GM12878 (cell line): ENCODE results near the gene ACTBL2. TPM values are rescaled to one million over a fixed set of nuclear protein-coding genes. Genes with fewer than 3 reads are reported as not detected.

Experiments used
- ATAC-seq: fragments of 200-7000 bp; cut with Tn5 transposase; 3 replicates; pipeline ENCODE4 v1.9.1; 2020; ENCODE audit warnings: mild to moderate bottlenecking, moderate library complexity
- BruUV-seq: library from RNA; stranded (reverse); fragments of 400-500 nt; replicated peaks from 2 replicates; lab custom pipeline; 2021; lab: Mats Ljungman, UMichigan
- CTCF ChIA-PET: fragments of 300-600 bp; sonication (Branson Sonifier 250); formaldehyde crosslinking; extraction: SDS; loops from one replicate; lab custom pipeline; 2021; ENCODE audit warnings: inconsistent platforms; lab: Yijun Ruan, JAX
- POLR2A ChIA-PET: fragments of 350-600 bp; formaldehyde crosslinking; extraction: SDS; loops from one replicate; lab custom pipeline; 2021; ENCODE audit warnings: inconsistent platforms; lab: Charles Lee
- RAD21 ChIA-PET: fragments of 300-600 bp; sonication (Branson Sonifier 250); formaldehyde crosslinking; loops from one replicate; lab custom pipeline; 2023; ENCODE audit warnings: antibody characterized with exemption; ENCODE audit not compliant: unreplicated experiment; lab: Charles Lee
- SMC1A ChIA-PET: fragments of 300-600 bp; sonication (Branson Sonifier 250); formaldehyde crosslinking; loops from one replicate; lab custom pipeline; 2023; ENCODE audit not compliant: unreplicated experiment, uncharacterized antibody; lab: Charles Lee
- DNase-seq: peaks from one replicate; pipeline ENCODE4 v3.0.0-alpha.2; 2011; ENCODE audit warnings: low read depth, low spot score
- FAIRE-seq: peaks from 3 replicates; lab custom pipeline; 2011; peaks lifted over from hg19 to GRCh38; lab: Jason Lieb, UNC
- H2AFZ ChIP-seq: 2 replicates; pipeline ENCODE4 v1.6.0; 2011; ENCODE audit warnings: low read depth, low read length, control low read depth; ENCODE audit not compliant: control insufficient read depth
- H3K27ac ChIP-seq: 2 replicates; pipeline ENCODE4 v1.5.1; 2011; ENCODE audit warnings: control low read depth; ENCODE audit not compliant: control insufficient read depth, insufficient read depth
- H3K27me3 ChIP-seq, 2 experiments: replicated peaks in 1 of 2; 2 replicates each; pipeline versions ENCODE4 v1.6.0 to v1.6.1; 2011; ENCODE audit warnings: low read length in 1 of 2; ENCODE audit not compliant: control insufficient read depth in 2 of 2, insufficient read depth in 2 of 2
- H3K36me3 ChIP-seq, 2 experiments: 2 replicates each; pipeline ENCODE4 v1.5.1; 2011; ENCODE audit warnings: low read length in 1 of 2; ENCODE audit not compliant: control insufficient read depth in 2 of 2, insufficient read depth in 2 of 2
- H3K4me1 ChIP-seq: 2 replicates; pipeline ENCODE4 v1.6.1; 2011; ENCODE audit warnings: mild to moderate bottlenecking, low read length, moderate library complexity, mixed read lengths; ENCODE audit not compliant: control insufficient read depth, insufficient read depth
- H3K4me2 ChIP-seq: 2 replicates; pipeline ENCODE4 v1.6.0; 2011; ENCODE audit warnings: control low read depth; ENCODE audit not compliant: control insufficient read depth, insufficient read depth
- H3K4me3 ChIP-seq: fragments of 200-600 bp; sonication (generic); 2 replicates; pipeline ENCODE4 v1.5.1; 2016
- H3K79me2 ChIP-seq: 2 replicates; pipeline ENCODE4 v1.6.0; 2011; ENCODE audit warnings: low read length; ENCODE audit not compliant: control insufficient read depth, insufficient read depth
- H3K9ac ChIP-seq: 2 replicates; pipeline ENCODE4 v1.8.0; 2011; ENCODE audit warnings: low read length, control low read depth, mixed read lengths; ENCODE audit not compliant: control insufficient read depth, insufficient read depth
- H3K9me3 ChIP-seq: replicated peaks from 3 replicates; pipeline ENCODE4 v1.5.1; 2011; ENCODE audit warnings: mild to moderate bottlenecking, low read length; ENCODE audit not compliant: control insufficient read depth, insufficient read depth
- H4K20me1 ChIP-seq: 2 replicates; pipeline ENCODE4 v1.6.0; 2011; ENCODE audit not compliant: control insufficient read depth, insufficient read depth
- CHD1 ChIP-seq: IDR thresholded peaks from 2 replicates; pipeline ENCODE4 v1.6.1; 2012; ENCODE audit warnings: low read depth, low read length, improper control_type of control experiment
- CREB1 ChIP-seq: IDR thresholded peaks from 2 replicates; pipeline ENCODE4 v1.6.1; 2012; ENCODE audit warnings: low read depth, mild to moderate bottlenecking, inconsistent platforms
- E2F4 ChIP-seq: IDR thresholded peaks from 2 replicates; pipeline ENCODE4 v1.6.1; 2012; ENCODE audit warnings: low read depth, low read length, improper control_type of control experiment
- E2F8 ChIP-seq: fragments of 450-650 bp; IDR thresholded peaks from 2 replicates; pipeline ENCODE4 v1.6.1; 2018; ENCODE audit warnings: mild to moderate bottlenecking, low read depth, moderate library complexity; ENCODE audit not compliant: partially characterized antibody
- ELK1 ChIP-seq: IDR thresholded peaks from 2 replicates; pipeline ENCODE4 v1.6.1; 2012; ENCODE audit warnings: low read depth, low read length, improper control_type of control experiment
- EP300 ChIP-seq, 2 experiments: fragments of 150-350 bp in 1 of 2; IDR thresholded peaks; 2 replicates each; pipeline ENCODE4 v1.6.1; 2011 to 2012; ENCODE audit warnings: low read depth in 2 of 2, low read length in 2 of 2, borderline replicate concordance in 1 of 2, improper control_type of control experiment in 1 of 2, inconsistent platforms in 1 of 2; ENCODE audit not compliant: control insufficient read depth in 1 of 2
- HDAC2 ChIP-seq: fragments of 200-600 bp; sonication (generic); IDR thresholded peaks from 2 replicates; pipeline ENCODE4 v1.6.1; 2017
- JUNB ChIP-seq: IDR thresholded peaks from 2 replicates; pipeline ENCODE4 v1.6.1; 2016; ENCODE audit warnings: antibody characterized with exemption, mild to moderate bottlenecking
- LARP7 ChIP-seq: fragments of 450-650 bp; IDR thresholded peaks from 2 replicates; pipeline ENCODE4 v1.6.1; 2017; ENCODE audit warnings: mild to moderate bottlenecking
- NR2F1 ChIP-seq: fragments of 450-650 bp; conservative IDR thresholded peaks from 2 replicates; pipeline ENCODE4 v1.6.1; 2017; ENCODE audit warnings: mild to moderate bottlenecking
- PAX5 ChIP-seq: IDR thresholded peaks from 2 replicates; pipeline ENCODE4 v1.6.1; 2011; ENCODE audit warnings: low read depth, low read length, borderline replicate concordance
- RELB ChIP-seq: fragments of 450-650 bp; IDR thresholded peaks from 2 replicates; pipeline ENCODE4 v1.6.1; 2017; ENCODE audit warnings: low read depth, mild to moderate bottlenecking, moderate library complexity
- SMARCA5 ChIP-seq: fragments of 450-650 bp; IDR thresholded peaks from 2 replicates; pipeline ENCODE4 v1.6.1; 2017; ENCODE audit warnings: mild to moderate bottlenecking
- SP1 ChIP-seq: IDR thresholded peaks from one replicate; pipeline ENCODE4 v1.6.1; 2011; ENCODE audit warnings: low read depth, low read length
- SPI1 ChIP-seq: IDR thresholded peaks from 2 replicates; pipeline ENCODE4 v1.6.1; 2011; ENCODE audit warnings: low read depth, mild to moderate bottlenecking, low read length, moderate library complexity, borderline replicate concordance; ENCODE audit not compliant: insufficient read depth
- SUPT20H ChIP-seq: IDR thresholded peaks from 2 replicates; pipeline ENCODE4 v1.6.1; 2011; ENCODE audit warnings: low read depth, mild to moderate bottlenecking, low read length, moderate library complexity, borderline replicate concordance; ENCODE audit not compliant: control insufficient read depth
- YY1 ChIP-seq: IDR thresholded peaks from 2 replicates; pipeline ENCODE4 v1.6.1; 2011; ENCODE audit warnings: low read depth, mild to moderate bottlenecking, low read length
- ZNF24 ChIP-seq: fragments of 450-650 bp; IDR thresholded peaks from 2 replicates; pipeline ENCODE4 v1.6.1; 2017; ENCODE audit warnings: antibody characterized with exemption, mild to moderate bottlenecking
- ZZZ3 ChIP-seq: IDR thresholded peaks from 2 replicates; pipeline ENCODE4 v1.6.1; 2011; ENCODE audit warnings: low read depth; ENCODE audit not compliant: control insufficient read depth, insufficient read length
- WGBS: methylation state at CpG from one replicate; pipeline ENCODE4 v1.1.6; 2016; ENCODE audit warnings: low lambda C conversion rate; ENCODE audit not compliant: insufficient replicate concordance, insufficient coverage; ENCODE audit errors: missing lambda C conversion rate; 5-methylcytosine and 5-hydroxymethylcytosine counted together
- in situ Hi-C: fragments of 300-500 bp; cut with MboI; formaldehyde crosslinking; loops from 9 replicates; pipeline ENCODE4 v1.14.3; 2018; ENCODE audit warnings: mixed read lengths
- intact Hi-C: fragments of 100-400 bp; cut with micrococcal nuclease; formaldehyde crosslinking; loops from one replicate; pipeline ENCODE4 v1.14.2; 2022; ENCODE audit not compliant: unreplicated experiment
- polyA plus RNA-seq, 11 experiments: library from polyadenylated mRNA; depleted of rRNA in 4 of 11; unstranded in 6 of 11; stranded (reverse) in 5 of 11; fragments of >200 nt; fragmentation: Nextera tagmentation in 4 of 11; fragmentation: Illumina TruSeq in 1 of 11; extraction: Ambion mirVana in 4 of 11; extraction: Trizol in 1 of 11; gene quantifications; 1 replicate in 1 of 11; 2 replicates in 10 of 11; pipeline versions ENCODE4 v1.2.1 to v1.2.3, GENCODE V29; 2011 to 2016; ENCODE audit warnings: inconsistent platforms in 2 of 11, missing spikeins in 2 of 11, low read depth in 1 of 11
- total RNA-seq, 4 experiments: library from RNA; depleted of rRNA in 3 of 4; stranded (reverse); fragments of >200 nt in 3 of 4; fragmentation: Illumina TruSeq in 1 of 4; extraction: Trizol in 1 of 4; gene quantifications; 2 replicates each; pipeline versions ENCODE4 v1.2.1 to v1.2.3, GENCODE V29; 2013 to 2021

ACTBL2 gene
- total and polyA plus RNA-seq, 10 of the 15 experiments (the other 5 are each of a cell fraction or from before 2014, with no cell fraction given): 0.04 to 0.06 (median 0.04) TPM; not detected in 7

GRCh38 chr5:57491369-57491965 lies 8.9 kb upstream of the ACTBL2 start:
- intact Hi-C loops: loop anchor here (10.0 kb wide), 1 partner anchor 57 kb away; no protein-coding TSS in a partner anchor
- Histone ChIP-seq H3K9ac (no peak overlapping the region), H2AFZ (no peak overlapping the region), H3K4me2 (no peak overlapping the region), H3K9me3 (no peaks in the 10 kb centered on the region), H3K36me3 (no peaks in the 10 kb centered on the region), H3K4me1 (peaks cover 8% of the 10 kb centered on the region), H3K4me3 (no peak overlapping the region), H3K79me2 (no peaks in the 10 kb centered on the region), H3K27ac (no peak overlapping the region), H3K27me3 (no peaks in the 10 kb centered on the region), H4K20me1 (no peaks in the 10 kb centered on the region)
- ATAC-seq: no peak
- in situ Hi-C loops: no loop called here
- no TSS peak for BruUV-seq
- WGBS: 53% methylated on average over 5 of the region's 5 CpGs
- CTCF ChIA-PET: interaction anchor here (0.6 to 1.5 kb wide), 2 partner anchors 26 to 49 kb away, joined by 3 to 4 read pairs; no protein-coding TSS in a partner anchor
- no peak for FAIRE-seq
- POLR2A ChIA-PET: interaction anchor here (0.5 kb wide), 1 partner anchor 762 kb away, joined by 3 read pairs; no protein-coding TSS in a partner anchor
- SMC1A ChIA-PET: interaction anchor here (0.7 to 1.4 kb wide), 4 partner anchors 11 to 193 kb away, joined by 3 read pairs; no protein-coding TSS in a partner anchor
- DNase-seq: no peak
- RAD21 ChIA-PET: no interaction called here
- no peak for TF ChIP-seq RELB
- no peak for TF ChIP-seq ZNF24
- TF ChIP-seq CHD1: no peak
- no peak for TF ChIP-seq E2F8
- no peak for TF ChIP-seq HDAC2
- TF ChIP-seq PAX5: no peak
- no peak for TF ChIP-seq ELK1
- TF ChIP-seq SMARCA5: no peak
- no peak for TF ChIP-seq SP1
- TF ChIP-seq E2F4: no peak
- no peak for TF ChIP-seq ZZZ3
- TF ChIP-seq NR2F1: no peak
- no peak for TF ChIP-seq JUNB
- no peak for TF ChIP-seq YY1
- no peak for TF ChIP-seq SPI1
- TF ChIP-seq CREB1: no peak
- no peak for TF ChIP-seq LARP7
- TF ChIP-seq EP300 (IDR thresholded peaks at IDR 0.05; ENCODE audit: borderline replicate concordance in 1 of 2, control insufficient read depth in 1 of 2, low read depth in 2 of 2, low read length in 2 of 2): no peak
- no peak for TF ChIP-seq SUPT20H
